ENCODE results near the gene LHFPL2.

The LHFPL2 gene

DNA sequence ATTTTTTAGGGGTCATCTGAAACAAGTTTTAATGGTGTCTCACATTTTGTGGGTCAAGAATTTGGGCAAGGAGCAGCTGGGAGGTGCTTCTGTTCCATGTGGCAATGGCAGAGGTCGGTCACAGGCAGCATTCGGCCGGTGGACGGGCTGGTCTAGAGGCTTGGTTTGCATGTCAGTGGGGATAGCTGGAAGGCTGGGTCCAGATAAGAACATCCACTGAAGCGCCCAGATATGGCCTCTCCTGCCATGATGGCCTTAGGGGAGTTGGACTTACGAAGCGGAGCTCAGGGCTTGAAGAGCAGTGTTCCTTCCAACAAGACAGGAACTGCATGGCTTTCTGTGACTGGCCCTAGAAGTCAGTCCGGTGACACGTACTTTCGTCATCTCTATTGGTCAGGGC lies 30.3 kb downstream of the LHFPL2 start:
- DNase-seq (ENCODE audit: low spot score) = no peak

DNA sequence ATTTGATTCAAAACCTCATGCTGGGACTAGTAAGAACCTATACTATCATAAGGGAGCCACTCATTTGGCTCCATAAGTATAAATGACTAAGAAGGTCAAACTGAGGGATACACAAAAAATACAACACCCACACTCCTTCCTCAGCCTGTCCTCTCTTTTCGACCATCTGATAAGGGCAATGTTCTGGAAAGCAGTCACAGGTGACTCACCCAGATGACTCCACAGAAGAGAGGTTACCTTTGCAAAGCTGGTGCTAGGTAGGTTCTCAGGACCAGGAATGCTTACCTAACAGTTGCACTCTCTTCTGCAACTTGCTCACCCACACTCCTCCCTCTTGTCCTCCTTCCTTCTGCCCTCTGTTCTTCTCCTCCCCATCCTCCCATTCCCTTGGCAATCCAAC lies 32.9 kb downstream of the LHFPL2 start:
- DNase-seq (ENCODE audit: low spot score) = no peak

DNA sequence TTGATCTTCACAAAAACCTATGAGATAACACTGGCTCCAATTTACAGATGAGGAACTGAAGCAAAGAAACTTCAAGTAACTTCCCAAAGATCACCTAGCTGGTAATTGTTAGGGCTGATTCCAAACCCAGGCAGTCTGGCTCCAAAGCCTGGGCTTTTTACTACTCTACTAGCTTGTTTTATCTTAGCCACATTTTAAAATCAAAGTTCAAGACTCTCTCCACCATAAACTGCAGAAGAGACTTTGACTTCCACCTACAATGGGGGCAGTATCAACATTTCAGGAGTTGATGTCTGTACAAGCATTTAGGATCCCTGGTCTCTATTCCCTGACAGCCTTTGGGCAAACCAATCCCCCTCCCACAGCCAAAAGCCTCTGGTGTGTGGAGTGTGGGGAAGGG lies 33.8 kb downstream of the LHFPL2 start:
- no peak for DNase-seq (ENCODE audit: low spot score)

DNA sequence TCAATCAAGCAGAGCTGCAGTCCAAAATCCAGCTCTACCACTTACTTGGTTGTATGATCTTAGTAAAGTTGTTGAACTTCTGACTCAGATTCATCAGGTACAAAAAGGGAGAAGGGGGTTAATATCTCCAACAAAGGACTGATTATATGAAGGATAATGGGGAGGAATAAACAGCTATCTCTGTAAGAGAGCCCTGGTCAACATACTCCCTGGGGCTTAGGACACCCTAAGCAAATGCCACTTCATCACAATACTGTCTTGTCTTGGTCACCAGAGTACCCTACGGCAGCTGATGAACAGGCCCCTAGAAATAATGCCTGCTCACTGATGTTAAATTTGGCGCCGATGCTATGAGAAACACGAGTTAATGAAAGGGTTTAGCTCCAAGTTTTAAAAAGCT lies 34.8 kb downstream of the LHFPL2 start:
- no peak for DNase-seq (ENCODE audit: low spot score)

DNA sequence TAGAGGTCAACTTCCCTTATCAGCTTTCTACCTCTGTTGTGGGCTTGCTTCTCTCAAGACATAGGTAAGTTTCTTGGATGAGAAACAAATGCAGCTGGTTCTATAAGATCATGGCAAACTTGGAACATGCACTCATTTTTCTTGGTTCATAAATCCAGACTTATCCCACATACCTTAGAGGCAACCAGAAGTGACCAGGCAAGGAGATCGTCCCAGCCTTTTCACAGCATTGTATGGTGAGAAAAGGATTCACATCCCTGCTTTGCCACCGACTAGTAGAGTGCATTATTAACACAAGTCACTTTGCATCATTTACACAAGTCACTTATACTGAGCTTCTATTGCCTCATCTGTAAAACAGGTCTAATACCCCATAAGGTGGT lies 35.4 kb downstream of the LHFPL2 start:
- no peak for DNase-seq (ENCODE audit: low spot score)

DNA sequence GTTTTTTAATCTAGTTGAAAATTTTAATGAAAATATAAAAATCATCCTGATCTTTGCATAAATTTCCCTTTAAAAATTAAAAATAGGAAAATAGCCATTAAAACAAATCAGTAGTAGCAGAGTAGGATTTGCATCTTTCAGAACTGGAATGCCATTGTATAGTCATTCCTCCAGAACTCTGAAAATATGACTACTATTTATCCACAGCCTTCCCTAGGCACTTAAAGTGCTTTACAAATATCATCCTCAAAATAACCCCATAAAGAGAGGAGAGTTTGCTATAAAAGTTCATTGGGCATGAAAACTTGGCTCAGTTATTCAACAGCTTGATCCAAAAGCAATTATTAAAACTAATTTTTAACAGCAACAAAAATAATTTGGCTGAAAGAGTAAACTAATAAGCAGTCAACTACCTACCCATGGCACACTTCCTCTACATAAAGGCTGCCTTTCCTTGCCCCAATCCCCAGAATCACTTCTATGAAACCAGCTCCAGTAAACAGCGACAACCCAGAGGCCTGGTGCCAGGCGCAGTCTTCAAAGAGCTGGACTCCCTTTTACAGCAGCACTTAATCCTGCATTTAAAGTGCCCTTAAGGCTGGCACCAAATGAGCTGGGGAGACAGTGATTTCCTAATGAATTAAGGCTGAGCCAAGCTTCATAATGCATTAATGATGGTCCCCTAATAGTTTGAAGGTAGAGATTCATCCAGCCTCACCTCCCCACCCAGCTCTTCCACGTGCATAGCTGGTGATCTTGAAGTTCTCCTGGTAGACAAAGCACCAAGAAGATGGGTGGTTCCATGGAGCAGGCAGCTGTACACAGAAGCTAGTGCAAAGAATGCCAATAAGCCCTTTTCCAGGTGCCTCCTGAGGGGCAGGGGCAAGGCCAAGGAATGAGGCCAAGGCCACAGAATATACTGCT lies 36.1 kb downstream of the LHFPL2 start:
- no peak for DNase-seq (ENCODE audit: low spot score)

DNA sequence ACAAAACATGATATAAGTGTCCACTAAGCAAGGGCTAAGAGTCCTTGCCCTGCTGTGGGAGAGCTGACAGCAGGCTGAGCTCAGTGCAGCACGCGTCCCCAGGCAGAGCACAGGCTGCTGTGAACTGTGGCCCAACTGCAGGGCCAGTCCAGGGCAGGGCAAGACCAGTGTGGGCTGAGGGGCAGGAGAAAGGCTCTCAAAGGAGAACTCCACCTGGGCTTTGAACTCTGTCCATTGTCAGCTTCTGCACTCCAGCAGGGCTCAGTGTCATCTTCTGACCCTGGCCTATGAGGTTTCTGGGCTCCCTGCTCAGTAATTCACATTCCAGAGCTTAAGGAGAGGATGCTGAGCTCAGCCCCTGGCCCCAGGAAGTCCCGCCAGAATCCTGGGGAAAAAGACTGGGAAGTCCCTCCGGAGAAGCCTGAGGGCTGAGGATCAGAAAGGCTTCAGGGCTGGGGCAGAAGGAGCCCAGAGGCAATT lies 37.4 kb downstream of the LHFPL2 start:
- peak; percentile 58 for DNase-seq (ENCODE audit: low spot score)

DNA sequence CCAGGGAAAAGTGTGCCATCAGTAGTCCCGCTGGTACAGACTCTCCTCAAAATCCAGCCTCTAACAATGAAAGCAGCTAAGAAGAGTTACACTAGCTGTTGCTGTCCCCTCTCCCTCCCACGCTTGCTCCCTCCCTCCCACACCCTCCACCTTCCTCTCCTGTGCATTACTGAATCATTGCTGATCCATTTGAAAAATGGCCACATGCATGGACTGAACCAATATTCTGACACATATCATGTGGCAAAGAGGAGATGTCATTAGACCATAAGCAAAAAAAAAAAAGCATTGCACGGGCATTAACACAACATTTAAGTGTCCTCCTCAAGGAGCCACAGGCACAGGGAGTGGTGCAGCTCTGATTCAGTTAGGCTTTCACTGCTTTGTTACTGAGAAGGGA lies 37.9 kb downstream of the LHFPL2 start:
- DNase-seq (ENCODE audit: low spot score) = no peak

DNA sequence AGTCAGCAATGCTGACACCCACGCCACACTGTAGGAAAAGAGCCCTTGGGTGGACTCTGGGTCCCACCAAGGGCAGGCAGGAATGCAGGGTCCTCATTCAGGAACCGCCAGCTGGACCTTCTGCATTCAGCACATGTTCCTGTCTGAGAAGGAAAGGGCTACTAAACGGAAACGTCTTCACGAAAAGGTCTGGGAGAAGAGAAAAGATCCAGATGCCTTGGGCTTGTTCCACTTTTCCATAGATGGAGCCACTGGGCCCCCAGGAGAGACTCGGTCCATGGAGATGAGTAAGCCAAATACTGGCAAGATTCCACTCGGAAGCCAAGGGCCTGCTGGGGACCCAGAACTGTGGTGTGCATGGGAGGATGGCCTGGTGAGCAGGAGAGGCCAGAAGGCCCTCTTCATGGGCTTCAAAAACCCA lies 38.4 kb downstream of the LHFPL2 start:
- DNase-seq (ENCODE audit: low spot score) = no peak

DNA sequence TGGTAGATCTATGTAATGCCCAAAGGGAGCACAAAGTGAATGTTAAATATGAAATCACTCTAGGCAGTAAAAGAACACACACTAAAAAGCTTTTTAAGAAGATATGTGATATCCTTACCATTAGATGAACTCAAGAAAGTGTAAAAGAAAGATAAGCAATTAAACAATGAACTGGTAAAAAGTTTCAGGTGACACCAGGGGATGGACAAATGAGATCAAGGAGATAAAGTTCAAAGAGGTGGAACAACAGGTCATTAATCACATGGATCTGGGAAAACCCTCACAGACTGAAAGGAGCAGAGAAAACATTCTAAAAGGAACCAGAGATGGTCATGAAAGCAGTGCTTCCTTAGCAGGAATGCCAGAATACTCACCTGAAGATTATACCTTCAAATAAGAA lies 40.7 kb downstream of the LHFPL2 start:
- DNase-seq (ENCODE audit: low spot score) = no peak

DNA sequence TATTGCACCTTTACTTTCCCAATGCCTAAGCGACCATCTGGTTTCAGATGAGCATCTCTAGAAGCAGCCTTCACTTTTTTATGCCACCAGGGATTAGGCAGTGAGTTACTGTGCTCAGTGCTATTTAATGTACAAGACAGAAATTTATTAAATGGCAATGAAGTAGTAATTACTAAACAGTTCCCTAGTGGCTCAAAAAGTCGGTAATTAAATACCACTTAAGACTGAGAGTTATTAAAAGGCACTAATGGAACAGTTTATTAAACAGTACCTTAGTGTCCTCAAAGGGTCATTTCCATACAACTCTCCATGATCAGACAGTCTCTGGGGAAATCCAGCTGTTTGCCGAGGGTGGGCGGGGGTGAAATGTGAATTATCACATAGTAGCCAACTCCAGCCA lies 42.3 kb downstream of the LHFPL2 start:
- no peak for DNase-seq (ENCODE audit: low spot score)

DNA sequence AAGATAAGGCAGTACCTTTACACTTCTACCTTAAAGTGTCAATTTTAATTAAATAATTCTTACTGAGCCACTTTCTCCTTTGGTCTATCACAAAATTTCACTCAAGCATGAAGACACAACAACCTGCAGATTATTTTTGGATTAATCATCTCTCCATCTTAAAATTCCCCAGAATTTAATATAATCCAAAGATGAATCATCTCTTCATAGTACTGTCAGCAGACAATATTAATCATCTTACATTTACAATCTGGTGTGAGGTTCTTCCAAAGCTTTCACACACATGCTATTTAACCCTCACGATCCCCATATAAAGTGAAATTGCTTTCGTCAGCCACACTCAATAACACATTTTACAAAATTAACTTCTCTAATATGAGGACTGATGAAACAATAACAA lies 43.0 kb downstream of the LHFPL2 start:
- DNase-seq (ENCODE audit: low spot score) = no peak

DNA sequence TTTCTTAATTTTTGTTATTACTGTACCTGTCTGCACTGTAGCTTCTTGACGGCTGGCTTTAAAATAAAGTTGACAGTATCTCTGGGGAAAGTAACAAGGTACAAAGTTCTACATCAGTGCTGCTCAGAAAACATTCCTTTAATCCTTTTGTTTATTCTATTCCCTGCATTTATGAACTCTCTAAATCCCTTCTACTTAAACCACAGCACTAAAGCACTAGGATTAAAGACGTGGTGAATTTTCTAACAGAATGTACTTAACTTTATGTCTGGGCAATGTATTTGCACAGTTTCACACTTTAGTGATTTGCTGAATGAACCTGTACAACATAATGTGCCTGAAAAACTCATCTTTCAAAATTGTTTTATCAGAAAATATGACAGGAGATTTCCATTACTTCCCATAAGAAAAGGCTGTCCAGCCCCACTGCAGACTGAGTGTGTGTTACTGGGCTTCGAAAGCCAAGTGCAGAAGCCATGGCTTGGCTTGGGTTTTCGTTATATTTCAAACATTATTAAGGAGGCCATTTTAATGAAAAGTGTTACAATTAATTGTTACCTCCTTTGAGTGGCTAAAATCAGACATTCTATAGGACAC lies 43.8 kb downstream of the LHFPL2 start:
- DNase-seq (ENCODE audit: low spot score) = no peak

DNA sequence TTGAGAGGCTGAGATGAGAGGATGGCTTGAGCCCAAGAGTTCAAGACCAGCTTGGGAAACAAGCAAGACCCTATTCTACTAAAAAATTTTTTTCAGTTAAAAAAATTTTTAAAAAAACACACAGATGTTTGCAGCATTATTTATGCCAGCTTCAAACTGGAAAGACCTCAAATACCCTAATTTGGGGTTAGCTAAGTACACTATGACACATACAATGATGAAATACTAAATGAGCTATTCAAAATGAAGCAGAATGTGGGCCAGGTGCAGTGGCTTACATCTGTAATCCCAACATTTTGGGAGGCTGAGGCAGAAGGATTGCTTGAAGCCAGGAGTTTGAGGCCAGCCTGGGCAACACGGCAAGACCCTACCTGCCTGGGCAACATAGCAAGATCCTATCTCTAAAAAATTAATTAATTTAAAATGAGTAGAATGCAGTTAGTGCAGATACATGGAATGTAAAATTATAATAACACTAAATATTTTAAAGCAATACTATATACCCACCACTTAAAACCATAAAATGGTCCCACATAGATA lies 44.9 kb downstream of the LHFPL2 start:
- DNase-seq (ENCODE audit: low spot score) = no peak

DNA sequence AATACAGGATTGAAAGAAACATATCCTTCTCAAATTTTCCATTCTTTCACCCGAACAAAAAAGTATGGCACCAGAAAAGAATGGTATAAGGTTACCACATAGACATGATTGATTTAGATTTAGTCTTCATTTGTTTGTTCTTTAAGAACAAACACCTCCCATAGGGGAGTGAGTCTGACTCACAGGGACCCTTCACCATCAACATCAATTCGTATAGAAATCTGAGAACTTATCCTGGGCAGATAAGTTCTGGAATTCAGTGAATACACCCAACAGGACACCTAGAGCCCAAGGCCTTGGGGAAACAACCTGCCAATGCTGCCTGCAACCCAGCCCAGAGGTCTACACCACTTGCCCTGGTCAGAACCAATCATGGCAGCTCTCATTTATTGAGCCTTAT lies 46.2 kb downstream of the LHFPL2 start:
- DNase-seq (ENCODE audit: low spot score) = no peak

DNA sequence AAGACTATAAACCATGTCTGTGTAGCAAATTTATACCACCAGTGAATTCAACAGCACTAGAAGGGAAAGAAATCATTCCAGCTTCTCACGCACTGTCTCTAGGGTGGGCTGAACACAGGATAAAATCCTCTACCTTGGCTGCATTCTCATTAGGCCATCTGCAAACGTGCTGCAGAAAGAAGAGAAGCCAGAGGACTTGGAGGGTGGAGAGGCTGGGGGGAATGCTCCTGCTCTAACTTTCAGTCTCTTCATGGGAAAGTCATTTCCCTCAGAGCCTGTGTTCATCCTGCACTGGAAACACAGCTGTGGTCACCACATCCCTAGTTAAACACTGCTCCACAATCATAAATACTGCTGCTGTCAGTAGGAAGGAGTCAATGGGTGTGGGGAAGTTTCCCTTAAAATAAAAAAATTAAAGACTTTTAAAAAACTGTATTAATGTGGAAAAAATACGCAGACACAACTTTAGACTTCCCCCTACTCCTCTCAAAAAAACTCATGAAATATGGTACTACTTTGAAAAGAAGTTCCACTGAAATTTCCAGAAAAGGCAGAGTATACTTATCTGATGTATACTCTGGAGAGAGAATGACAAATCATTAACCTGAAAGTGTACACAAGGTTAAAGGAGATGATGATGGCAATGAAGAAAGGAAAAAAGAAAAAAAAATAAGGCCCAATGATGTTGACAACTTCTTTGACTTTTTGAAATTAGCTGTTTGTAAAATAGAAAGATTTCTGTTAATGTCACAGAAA lies 46.8 kb downstream of the LHFPL2 start:
- no peak for DNase-seq (ENCODE audit: low spot score)

DNA sequence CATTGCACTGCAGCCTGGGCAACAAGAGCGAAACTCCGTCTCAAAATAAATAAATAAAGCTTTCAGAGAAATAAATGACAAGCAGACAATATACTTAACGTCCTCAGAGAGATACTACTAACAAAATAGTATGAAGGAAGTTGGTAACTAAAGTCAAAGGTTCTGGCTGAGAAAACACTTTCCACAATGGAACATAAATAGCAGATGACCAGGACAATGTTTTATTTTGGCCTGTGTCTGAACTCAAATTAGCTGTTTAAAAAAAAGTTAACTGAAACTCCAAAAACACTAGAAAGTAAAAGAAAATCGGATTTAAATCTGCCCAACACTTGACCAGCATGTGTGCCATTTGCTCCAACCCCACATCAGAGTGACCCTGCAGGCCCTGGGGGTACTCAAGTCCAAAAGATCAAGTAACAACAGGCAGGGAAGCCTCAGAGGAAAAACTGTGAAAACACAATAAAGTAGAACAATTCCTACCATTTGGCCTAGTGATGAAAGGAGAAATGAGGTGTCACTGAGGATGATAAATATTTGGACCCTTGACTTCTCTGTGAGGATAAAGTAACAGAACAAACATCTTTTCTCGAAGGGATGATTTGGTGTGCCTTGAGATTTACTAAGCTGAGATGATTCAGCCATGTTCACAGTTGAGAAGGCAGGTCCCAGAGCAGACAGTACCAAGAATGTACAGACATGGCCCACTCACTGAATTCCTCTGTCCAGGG lies 47.7 kb downstream of the LHFPL2 start:
- DNase-seq (ENCODE audit: low spot score) = no peak

DNA sequence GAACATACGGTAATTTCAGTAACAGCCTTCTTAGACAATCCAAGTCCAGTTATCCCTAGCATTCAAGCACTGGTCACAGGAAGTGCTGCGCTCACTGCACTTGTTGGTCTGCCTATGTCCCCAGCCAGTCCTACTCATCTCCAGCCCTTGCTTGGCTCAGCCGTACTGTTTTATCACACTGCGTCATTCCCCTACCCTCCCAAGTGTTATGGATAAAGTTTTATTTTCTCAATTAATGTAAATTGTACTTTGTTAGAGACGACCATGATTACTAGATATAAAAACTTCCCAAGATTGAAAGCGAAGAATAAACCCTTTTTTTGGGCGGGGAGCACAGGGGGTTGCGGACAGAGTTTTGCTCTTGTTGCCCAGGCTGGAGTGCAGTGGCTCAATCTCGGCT lies 49.6 kb downstream of the LHFPL2 start:
- no peak for DNase-seq (ENCODE audit: low spot score)

DNA sequence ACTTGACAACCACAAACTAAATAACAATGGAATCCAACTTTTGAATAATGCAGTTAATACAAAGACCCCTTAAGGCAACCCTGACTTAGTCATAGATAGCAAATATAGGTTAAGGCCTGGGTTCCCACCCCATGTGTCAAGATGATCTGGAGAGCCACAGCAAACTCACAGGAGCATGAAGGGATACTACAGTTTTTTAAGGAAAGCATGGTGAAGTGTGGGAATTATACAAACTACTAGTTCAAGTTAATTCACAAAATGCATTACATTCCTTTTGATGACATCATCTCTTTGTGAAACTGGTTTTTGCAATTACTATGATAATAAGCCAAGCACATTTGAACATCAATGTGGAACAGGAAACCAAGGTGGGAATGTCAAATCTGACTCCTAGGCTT lies 50.6 kb downstream of the LHFPL2 start:
- DNase-seq (ENCODE audit: low spot score) = no peak

DNA sequence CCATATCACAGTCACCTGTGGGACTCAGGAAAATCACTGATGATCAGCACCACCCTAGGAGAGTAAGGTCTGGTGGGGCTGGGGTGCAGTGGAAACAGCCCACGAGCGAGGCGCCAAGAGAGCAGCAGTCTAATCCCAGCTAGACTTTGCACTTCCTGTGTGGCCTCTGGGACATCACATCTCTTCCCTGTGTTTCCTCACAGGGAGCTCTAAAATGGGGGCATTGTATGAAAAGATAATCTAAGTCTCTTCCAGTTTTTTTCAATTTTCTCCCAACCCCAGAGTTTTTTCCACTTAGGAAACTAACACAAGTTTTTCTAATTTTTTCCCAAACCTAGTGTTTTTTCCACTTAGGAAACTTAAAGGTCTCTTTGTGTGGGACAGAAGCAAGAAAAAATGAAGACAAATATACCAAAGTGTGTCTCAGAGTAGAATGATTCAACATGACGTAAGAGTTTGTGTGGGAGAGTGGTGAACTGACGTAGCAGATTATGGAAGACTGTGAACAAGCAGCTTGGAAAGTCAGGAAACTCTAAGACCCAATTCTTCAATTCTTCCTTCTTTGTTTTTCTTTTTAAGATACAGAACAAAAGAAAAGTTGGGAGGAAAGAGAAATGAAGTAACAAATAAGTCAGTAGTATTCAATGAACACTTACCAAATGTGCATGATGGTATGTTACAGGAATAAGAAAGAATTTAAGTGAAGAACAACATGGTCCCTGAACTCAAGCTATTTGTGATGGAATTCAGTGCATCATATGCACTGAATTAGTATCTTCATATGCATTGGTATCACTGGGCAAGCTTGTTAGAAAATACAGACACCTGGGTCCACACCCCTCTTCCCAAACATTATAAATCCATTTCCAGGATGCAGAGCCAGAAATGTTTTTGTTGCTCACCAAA lies 51.3 kb downstream of the LHFPL2 start:
- DNase-seq (ENCODE audit: low spot score) = no peak

DNA sequence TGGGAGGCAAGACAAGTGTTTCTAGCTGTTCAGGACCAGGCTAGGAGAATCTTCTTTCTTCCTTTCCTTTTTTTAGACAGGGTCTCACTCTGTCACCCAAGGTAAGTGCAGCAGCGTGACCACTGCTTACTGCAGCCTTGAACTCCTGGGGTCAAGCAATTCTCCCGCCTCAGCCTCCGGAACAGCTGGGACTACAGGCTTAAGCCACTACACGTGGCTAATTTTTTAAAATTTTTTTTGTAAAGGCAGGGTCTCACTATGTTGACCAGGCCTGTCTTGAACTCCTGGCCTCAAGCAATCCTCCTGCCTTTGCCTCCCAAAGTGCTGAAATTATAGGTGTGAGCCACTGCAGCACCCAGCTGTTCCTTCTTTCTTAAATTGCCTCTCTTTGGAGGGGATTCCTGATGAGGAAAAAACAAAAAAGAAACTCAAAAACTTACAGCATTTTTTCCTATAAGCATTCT lies 53.1 kb downstream of the LHFPL2 start:
- DNase-seq (ENCODE audit: low spot score) = no peak

Data from ecto neural progenitor cell (in vitro differentiated cells).